ENCODE measurements around the gene ZNF770. TPM values are rescaled to one million over a fixed set of nuclear protein-coding genes. Genes with fewer than 3 reads are reported as not detected.

The ZNF770 gene
- total RNA-seq, 1 donor from 2014 or later = 40.7 TPM

Other genes with a start within 250 kb of the ZNF770 start
- gene GJD2, start 233.3 kb downstream of the ZNF770 start, total RNA-seq = not detected in 2 replicates
- not detected in 2 replicates for gene ACTC1, start 192.7 kb downstream of the ZNF770 start, total RNA-seq
- gene AQR, start 18.5 kb downstream of the ZNF770 start, total RNA-seq = 41.0 and 41.7 TPM in 2 replicates
- gene NANOGP8, start 97.0 kb upstream of the ZNF770 start, total RNA-seq = not detected in 2 replicates

Data from activated T-helper 2 cell treated with anti-CD3 and anti-CD28 coated beads, Interferon-gamma antibody, Interleukin-2, Interleukin-4, amounts not matched to agents 10 μg/mL and 5 μg/mL and 100 μg/mL, durations not matched to agents 14 hours and 24 hours and 36 hours (primary cell).